Measurements from ENCODE around the gene CHPF2. TPM values are rescaled to one million over a fixed set of nuclear protein-coding genes. Genes with fewer than 3 reads are reported as not detected.

CHPF2 gene
- polyA plus RNA-seq, 5 donors: 16.3 to 31.3 (median 19.1) TPM

DNA sequence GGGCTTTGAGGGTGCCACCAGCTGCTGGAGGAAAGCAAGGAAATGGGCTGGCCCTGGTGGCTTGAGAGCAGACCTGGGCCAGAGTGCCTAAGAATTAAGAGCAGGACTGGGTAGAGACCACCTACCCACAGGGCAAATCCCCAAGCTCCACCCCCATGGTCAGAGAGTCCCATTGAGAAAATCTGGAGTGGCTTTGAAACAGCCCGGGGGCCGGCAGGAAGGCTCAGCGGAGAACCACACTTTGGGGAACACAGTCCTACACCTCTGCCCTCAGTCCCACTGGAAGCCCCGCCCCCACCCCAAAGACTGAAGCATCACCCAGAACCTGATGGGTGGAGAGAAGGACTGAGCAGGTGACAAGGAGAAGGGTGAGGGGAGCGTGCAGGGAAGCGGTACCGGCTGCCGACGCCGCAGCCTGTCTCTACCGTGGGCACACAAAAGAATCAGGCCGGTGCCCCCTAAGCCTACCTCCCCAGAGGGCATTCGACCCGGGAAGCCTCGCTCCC lies 12.6 kb downstream of the CHPF2 start:
- no peak for DNase-seq

DNA sequence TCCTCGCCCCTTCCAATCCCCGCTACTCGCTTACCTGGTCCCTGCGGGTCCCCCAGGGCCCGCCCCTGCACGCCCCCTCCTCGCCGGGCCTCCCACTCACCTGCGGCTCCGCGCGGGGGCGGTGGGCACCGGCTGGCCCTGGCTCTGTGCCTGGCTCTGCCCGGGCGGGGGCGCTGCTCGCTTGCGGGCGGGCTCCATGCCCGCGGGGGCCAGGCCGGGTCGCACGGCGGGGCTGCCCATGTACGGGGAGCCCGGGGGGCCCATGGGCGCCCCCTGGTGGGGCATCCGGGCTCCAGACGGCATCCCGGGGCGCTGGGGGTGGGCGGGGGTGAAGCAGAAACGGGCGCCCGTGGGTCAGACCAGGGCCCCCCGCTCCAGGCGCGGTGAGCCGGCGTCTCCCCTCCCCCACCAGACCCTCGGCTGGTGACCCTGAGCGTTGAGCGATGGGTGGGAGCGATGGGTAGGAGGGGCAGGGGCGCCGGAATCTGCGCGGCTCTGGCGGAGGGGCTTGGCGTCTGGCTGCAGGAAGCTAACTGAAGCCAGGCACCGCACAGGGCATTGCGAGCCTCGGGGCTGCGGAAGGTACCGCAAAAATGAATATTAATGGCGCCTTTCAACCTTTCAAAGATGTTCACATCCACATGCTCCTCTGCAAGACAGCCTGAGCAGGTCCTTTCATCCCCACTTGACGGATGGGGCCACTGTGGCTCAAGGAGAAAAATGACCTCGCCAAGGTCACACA lies 13.2 kb downstream of the CHPF2 start:
- no peak for DNase-seq

DNA sequence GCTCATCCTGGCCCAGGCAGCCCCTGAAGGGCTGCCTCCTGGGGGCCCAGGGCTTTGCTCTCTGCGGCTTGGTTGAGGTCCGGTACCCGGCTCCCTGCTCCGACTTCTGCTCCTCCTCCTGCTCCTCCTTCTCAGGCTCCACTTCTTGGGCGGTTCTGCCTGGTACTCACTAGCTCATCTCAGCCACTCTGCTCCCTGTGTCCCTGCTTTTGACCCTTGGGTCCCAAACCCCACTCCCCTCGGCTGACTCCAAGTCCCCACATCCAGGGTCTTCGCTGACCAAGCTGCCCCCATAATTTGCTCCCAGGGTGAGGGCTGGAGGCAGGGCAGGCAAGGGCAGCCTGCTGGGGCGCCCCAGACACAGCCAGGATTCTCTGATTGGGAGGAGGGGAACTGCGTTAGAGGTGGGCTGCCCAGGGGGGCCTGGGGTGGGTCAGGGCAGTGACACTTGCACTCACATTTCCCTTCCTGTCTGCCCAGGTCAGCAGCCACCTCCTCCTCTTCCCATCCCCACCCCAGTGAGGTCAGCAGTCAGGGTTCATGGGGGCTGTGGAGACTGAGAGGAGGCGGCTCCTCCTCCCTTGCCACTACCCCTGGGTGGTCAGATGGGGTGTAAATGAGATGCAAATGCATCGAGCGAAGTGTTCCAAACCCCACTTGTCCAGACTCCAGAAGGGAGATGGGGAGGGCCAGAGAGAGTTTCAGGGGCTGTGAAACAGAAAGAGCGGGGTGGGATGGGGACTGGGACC lies 14.0 kb downstream of the CHPF2 start:
- no peak for DNase-seq

DNA sequence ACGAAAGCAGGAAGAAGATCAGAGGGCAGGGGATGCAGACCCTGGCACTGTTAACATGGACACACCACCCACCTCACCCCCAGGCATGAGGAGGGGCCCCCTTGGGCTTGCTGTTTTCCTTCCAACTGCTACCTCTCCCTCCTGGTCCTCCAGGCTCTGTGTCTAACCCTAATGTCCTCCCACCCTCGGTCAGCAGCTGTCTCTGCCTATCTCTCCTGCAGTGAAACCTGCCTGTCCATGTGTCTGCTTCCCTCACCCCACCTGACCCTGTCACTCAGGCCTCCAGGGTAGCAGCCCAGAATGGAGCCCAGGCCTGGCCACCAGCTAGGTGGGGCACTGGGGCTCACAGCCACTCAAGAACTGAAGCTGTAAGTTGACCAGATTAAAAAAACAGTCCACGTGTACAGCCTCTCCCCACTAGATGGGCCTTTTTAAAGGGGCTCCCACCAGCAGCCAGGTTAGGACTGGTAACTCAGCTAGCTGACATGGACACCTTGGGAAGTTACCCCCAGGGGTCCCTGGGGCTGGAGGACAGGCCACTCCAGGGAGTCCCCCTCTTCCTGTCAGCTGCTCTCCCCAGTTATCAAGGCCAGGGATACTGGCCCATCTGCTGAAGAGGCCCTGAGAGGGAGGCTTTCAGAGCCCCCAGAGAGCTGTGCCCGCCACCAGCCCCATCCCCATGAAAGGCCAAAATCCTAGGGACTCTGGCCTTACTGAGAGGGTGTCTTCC lies 14.7 kb downstream of the CHPF2 start:
- DNase-seq: no peak

DNA sequence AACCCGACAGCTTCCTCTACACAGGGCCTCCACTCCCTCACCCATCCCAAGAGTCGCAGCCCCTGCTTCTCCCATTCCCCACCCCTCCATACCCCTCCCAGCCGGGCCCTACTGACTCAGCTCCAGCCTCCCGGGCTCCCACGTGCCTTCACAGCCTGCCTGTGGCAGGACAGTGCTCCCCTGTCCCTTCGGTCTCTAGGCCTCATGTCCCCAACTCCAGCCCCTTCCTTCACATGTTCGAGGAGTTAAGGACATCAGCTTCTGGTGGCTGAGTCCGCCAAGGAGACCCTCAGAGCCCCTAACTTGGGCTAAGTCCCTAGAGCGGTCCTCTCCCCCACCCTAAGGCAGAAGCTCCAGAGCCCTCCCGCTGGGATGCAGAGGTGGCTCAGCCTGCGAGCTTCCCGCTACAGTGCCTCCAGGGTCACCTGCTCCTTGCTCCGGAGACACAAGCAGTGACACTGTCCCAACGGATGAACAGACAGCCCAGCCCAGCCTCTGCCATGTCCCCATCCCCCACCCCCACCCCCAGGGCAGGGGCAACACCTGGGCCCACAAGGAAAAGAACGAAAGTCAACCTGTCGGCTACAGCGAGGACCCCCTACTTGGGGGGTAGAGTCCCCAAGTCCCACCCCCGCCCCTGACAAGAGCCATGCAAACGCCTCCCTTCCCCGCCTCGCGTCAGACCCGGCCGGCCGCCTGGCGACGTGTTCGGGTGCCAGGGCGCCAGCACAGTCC lies 15.5 kb downstream of the CHPF2 start:
- no peak for DNase-seq

DNA sequence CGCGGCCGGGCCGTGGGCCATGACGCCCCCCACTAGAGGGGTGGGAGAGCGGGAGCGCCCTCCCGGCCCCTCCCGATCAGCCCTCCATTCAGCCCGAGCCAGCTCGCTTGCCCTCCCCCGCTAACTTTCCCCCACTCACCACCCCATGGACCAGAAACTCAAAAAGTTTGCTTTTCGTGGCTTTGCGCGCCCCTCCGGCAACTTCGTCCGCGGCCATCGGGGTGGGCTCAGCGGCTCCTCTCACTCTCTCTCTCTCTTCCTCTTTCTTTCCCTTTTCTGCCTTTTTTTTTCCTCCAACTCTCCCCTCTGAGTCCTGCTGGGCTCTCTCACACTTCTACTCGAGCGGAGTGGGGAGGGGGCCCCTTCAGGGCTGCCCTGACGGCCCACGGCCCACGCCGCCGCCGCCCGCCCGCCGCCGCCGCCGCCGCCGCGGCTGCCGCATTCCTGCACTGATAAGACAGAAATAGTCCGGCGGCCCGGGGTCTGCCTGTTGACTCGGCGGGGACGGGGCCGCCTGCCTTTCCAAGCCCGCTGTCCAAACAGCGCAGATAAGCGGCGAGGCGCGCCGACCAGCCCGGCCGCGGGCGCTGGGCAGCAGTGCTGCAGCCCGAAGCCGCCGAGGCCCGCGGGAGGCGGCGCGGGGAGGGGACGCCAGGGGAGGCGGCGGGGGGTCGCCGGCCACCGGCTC lies 16.2 kb downstream of the CHPF2 start, which contains the start of gene SMARCD3:
Gene SMARCD3, minus strand, starts transcription at position 349 of the 688 bp plus-strand sequence. Its CDS starts 132 bp downstream, at position 217.
- peak; percentile 61 to 79 for DNase-seq

DNA sequence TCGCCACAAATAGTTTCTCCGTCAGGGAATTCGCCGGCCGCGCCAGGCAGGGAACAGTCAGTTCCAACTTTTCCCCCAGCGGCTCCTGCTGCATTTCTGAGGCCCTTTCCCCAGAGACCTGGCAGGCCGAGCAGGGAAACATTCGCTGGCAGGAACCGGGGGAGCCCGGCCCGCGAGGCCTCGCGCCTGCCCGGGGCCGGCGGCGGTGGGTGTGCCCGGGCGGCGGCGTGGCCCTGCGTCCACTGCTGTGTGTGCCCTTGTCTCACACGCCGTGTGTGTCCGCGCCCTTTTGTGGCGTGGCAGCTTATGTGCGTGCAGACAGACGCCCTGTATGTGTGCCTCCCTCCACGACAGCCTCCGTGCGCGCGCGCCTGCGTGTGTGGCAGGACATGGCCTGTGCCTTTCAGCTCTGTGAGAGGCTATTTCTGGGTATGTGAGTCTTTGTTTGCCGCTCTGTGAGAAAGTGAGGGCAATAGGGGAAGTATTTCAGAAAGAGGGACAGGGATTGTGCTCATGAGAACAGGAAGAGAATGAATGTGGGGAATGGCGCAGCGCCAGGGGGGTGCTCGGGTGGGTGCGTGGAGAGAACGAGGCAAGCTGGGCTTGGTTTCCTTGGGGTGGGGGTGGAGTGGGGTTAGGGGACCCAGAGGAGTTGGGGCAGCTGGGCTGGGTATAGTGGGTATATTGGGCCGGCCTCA lies 16.9 kb downstream of the CHPF2 start:
- no peak for DNase-seq

DNA sequence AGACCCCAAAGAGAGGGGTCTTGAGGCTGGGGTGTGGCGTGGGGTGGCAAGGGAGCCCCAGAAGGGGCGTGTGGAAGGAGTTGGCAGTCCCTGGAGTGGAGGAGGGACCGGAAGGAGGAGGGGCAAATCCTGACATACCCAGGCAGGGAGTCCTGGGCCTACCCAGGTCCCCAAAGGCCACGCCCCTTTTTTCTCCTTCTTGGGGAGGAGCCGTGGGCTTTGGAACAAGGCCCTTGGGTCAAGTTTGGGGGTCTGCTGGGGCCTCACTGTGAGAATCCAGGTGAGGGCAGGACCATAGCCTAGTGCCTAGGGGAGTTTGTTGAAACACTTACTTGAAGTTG lies 17.4 kb downstream of the CHPF2 start:
- peak; percentile 71 to 76 for DNase-seq

DNA sequence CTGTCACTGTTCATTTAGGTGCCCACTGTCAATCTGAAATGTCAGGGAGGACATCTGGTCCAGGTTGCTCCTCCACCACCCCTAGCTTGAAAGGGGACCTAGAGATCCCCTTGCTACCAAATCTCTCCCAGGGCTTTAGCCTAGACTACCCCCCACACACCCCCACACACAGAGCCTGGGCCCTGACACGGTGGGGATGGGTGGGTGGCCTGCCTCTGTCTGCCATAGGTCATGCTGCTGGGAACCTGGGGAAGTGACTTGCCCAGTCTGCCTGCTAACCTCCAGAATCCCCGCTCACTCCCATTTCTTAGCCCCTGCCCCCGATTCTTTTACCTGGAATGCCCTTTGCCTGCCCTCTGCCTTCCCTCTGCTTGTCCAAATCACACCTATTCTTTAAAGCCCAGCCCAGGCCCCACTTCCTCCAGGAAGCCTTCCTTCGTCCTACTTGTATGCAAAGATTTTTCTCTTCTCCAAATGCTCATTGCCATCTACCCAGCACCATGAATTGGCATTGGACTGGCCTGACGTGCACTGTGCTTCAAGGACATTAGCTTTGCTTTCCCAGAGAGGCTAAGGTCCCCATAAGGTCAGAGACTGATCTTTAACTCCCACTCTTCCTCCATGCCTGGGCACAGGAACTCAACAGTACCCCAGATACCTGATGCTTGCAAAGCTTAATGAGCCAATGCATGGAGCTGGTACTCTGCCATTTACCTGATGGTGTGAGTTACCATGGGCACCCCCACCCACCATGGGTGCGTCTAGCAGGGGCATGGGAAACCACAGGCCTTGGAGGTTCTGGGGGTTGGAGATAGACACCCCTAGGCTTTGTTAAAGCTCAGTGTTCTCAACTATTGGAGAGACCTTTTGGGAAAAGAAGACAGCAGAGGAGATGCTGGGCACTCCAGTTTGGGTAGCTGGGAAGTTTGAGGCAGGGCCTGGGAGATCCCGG lies 18.2 kb downstream of the CHPF2 start:
- DNase-seq: no peak

DNA sequence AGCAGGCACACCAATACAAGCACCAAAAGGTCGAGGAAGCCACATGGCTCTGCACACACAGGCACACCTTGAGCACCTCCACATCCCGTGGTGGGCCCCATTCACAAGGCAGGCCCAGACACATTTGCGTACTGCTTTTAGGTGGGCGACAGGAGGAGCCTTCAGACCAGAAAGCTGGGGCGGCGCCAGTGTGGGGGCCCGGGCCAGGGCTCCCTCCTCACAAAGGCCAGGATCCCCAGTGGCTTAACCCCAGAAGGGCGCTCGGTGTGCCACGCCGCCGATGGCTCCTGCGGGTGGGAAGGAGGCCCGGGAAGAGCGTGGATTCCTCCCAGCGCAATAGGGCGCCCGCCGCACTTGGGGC lies 19.0 kb downstream of the CHPF2 start:
- peak in 1 of 2 donors; percentile 66 for DNase-seq

DNA sequence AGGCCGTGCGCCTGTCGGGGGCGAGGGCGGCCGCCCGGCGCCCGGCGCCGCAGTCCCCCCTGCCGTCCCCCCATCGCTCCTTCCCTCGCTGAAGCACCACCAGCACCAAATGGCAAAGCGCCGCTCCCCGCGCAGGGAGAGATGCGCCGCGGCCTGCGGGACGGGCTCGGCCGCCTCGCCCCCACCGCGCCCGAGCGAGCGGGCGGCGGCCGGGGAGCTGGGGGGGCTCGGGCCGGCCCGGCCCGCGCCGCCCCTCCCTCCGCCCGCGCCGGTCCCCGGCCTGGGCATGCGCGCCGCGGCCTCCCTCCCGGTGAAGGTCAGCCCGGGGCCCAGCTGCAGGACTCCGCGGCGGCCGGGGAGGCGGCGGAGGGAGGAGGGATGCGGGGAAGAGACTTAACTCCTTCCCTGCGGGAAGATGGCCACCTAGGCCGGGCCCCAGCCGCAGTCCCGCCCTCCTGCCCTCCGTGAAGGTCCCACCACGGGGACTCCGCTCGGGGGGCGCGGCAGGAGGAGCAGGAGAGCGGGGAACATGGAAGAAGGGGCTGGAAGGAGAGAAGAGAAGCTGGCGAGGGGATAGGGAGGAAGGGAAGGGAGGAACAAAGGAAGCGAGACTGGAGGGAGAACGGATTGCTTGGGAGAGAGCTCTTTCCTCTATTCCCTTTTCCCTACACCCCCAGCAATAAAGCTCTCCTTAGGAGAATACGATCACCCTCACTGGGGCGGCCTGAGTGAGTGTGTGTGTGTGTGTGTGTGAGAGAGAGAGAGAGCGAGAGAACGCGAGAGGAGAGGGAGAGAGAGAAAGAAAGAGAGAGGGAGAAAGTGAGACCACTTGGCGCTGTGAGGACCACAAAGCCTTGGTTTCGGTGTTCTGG lies 19.6 kb downstream of the CHPF2 start:
- peak; percentile 81 to 84 for DNase-seq

DNA sequence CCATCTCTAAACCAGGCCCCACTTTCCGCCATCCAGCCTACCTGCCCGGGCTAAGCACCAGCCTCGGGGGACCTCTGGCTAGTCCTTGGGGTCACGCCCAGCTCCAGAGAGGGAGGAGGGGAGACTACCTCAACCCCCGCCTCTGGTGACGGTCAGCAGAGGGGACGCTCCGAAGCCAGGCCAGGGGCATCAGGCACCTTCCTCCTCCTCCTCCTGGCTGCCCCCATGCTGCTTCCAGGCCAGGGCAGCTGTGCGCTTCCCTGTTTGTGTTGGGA lies 20.2 kb downstream of the CHPF2 start:
- no peak for DNase-seq

DNA sequence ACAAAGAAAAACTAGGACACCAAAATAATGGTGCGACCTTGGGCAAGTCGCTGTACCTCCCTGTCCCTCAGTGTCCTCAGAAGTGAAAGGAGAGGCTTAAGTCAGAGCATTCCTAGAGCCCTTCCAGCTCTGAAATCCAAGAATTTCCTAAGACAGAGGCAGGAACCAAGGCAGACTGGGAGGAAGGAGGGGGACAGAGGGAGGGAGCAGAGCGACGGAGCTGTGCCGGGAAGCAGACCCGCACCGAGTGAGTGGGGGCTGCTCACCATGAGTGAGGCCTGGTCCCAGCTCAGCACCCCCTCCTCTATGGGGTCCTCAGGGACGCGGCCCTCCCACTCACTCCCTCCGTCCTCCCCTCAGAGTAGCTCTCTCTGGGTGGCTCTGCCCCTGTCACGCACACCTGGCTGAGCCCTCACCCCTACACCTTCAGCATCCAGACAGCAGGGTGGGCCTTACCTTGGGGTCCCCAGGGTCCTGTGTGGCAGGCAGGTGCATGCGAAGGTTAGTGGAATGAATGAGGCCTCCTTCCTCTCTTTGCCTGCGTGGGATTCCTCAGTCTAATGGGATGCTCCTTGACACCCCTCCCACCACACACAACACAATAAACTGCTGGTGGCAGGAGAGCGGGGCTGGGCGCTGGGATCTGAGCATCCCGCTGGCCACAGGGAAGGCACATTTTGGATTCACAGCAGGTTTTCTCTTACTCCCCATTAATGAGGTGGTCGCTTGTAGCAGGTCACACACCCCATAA lies 20.9 kb downstream of the CHPF2 start:
- no peak for DNase-seq

DNA sequence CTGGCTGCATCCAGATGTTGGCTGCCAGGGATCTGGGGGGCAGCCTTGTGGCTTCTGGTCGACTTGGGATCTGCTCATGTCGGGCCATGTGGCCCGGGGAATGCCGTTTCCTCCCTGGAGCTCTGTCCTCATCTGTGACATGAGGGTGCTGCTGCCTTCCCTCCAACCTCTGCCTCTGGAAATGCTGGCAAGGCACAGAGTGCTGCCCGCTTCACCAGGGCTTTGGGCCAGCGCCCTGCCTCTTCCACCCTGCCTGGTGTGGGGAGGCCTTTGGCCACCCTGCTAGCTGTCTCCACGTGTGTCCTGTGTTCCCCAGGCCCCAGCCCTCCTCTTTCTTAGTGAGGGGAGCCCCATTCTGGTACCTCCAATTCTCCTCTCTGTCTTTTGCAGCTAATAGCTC lies 22.0 kb downstream of the CHPF2 start:
- no peak for DNase-seq

DNA sequence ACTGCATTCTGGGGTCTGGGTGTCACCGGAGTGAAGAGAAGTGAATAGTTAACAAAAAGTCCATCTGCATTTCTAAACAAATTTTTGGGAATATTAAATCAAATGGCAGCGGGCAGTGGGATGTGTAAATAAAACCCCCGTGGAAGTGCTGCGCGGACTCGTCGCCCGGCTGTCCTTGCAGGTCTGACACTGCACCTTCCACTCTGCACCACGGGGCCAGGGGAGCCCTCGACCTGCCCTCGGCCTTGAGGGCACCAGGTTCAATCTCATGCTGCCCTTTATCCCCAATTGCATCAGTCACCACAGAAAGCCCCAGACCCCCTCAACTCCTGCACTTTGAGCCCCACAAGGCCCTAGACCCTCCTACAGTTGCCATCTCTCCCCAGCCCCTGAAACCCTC lies 22.6 kb downstream of the CHPF2 start:
- no peak for DNase-seq

DNA sequence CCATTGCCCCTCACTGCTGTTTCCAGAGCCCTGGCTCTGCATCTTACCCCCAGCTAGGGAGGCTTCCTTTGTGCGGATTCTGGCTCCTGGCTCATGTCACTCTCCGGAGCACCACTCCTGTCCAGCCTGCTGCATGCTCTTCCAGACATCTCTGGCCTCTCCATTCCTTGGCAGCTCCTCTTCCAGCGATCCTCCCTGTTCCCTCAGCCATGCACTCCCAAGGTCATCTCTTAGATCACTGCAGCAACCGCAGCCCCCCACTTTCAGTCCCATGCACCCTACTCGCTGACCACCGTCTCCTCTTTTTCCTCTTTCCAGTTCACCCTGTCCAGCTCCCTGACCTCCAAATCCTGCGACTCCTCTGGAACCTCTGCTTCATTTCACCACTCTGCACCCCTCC lies 23.1 kb downstream of the CHPF2 start:
- no peak for DNase-seq

DNA sequence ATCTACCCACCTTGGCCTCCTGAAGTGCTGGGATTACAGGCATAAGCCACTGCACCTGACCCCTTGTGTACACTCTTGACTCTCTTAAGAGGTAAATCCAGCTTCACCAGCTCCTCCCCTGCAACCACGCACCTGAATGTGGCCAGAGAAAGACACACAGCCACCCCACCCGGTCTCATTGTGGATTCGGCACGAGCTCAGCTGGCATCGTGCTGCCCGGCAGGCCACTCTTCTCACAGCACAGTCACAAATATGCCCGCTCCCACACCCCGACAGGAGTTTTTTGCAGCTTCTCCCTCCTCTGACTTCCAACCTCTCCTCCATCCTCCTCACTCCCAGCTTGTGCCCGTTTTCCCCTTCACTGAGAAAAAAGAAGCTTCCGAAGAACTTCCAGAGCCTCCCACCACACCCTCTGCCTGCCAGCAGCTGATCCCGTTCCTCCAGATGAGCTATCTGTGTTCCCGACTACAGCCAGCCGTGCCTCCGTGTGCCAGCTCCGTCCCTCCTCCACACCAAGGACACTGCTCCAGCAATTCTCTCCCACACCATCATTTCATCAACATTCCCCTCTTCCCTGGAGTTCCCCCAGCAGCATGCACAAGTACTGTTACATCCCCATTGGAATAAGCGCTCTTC lies 24.2 kb downstream of the CHPF2 start:
- DNase-seq: no peak
